HG02798 (cell line): ENCODE data around the gene NELFA.

Experiments used
- ATAC-seq: cut with Tn5 transposase; IDR thresholded peaks from one replicate; pipeline ENCODE4 v1.9.1; 2021; ENCODE audit warnings: mild to moderate bottlenecking; ENCODE audit not compliant: unreplicated experiment, poor library complexity

The NELFA gene

GRCh38 chr4:1971456-1972200, 37.1 kb downstream of the NELFA start:
- no peak for ATAC-seq

GRCh38 chr4:1970926-1971325, 37.8 kb downstream of the NELFA start:
- ATAC-seq = no peak

GRCh38 chr4:1969928-1970723, 38.6 kb downstream of the NELFA start:
- ATAC-seq = no peak

DNA sequence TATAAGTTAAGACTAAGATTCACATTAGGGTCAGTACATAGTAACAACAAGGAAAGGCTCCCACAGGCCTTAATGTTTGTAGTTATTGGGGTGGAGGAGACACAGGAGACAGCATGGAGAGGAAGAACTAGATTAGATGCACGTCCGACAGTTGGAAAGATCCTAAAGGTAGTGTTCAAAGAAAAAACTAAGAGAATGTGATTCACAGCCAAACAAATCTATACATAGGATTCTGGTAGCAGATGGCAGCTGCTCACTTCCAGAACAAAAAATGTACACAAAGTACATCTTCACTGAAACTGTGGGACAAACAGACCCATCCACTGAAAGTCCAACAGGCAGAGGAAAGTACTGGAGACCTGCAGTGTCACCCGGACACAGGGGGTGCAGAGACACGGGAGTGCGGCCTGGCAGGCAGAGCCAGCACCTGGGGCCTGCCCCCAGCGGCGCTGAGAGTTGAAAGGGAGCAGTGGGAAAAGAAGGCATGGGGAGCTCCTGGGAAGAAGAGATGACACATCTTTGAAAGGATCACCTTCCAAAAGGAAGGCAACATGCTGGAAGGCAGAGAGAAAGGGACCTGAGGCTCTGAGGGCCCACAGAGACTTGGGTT, 40.0 kb downstream of the NELFA start:
- no peak for ATAC-seq

- ATAC-seq = no peak
Measured at GRCh38 chr4:1967512-1968149, 41.1 kb downstream of the NELFA start.

DNA sequence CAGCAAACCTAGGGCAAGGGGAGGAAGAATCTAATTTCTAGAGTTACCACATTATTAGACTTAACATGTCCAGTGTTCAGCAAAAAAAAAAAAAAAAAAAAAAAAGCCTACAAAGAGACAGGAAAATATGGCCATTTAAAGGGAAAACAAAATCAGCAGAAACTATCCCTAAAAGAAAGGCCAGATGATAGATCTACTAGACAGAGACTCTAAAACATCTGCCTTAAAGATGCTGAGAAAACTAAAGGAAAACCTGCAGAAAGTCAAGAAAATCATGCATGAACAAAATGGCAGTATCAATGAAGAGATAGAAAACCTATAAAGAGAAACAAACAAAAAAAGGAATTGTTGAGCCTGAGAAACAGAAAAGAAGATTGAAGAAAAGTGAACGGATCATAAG, 43.8 kb downstream of the NELFA start:
- ATAC-seq = no peak

DNA sequence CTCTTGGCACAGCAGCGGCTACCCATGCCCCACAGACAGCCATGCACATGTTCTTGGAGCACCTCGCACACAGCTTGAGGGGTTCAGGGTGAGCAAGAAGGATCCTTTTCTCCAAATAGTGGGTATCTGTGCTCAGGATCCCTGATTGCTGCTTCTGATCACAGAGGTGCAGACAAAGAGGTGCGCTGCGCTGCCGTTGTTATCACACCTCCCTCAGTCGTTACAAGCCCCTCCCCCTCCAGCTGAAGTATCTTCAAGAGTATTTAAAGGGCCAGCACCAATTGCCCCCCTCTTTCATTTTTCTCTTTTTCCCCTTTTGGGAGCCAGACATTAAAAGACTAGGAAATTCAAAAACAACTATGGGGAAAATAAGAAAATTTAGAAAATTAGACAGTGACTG, 44.3 kb downstream of the NELFA start:
- ATAC-seq = no peak

DNA sequence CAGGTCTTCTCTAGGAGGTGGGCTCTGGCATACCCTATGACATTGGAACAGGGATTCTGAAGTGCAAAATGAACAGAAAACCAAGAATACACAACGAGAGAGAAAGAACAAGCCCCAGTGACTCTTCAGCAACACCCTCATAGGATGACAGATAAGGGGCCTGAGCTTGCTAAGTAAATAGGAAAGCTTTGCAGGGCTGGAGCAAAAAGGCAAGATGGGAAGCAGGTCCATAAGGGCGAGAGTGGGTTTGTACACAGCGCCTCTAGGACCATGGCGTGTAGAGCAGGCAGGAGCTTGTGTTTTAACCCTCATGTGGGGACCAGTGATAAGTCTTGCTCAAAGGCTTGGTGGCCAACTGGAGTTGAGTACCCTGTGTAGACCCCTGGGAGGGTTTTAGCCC, 45.8 kb downstream of the NELFA start:
- ATAC-seq = no peak

DNA sequence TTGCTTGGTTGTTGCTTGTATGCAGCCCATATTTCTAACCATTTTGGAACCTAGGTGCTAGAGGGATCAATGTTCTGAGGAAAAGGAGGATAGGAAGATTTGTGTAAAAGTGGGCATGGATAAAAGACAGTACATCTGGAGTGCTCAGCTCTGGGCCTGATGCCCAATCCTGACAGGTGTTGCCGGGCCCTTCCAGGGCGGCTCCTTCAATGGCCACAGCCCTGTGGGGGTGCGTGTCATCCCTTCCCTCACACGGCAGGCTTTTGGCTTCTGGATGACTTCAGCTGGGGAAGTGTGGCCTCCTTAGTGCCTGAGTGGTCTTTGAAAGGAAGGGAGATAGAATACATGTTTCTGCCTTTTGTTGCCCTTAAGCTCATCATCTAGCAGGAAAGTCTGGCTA, 47.2 kb downstream of the NELFA start:
- ATAC-seq = no peak

DNA sequence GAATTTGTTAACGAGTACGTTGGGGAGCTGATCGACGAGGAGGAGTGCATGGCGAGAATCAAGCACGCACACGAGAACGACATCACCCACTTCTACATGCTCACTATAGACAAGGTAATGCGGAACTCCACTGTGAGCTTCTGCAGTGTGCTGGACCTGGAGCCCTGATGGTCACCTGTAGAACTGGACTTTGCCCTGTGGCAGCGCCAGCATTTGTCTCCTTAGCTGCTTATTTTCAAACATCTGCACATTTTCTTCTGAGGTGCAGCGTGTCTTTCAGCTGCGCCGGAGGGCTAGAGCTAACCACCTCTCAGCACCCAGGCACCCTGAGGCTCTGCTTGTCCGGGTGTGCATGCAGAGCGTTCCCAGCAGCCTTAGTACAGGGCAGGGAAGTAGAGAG, 47.7 kb downstream of the NELFA start:
- ATAC-seq = no peak

- no peak for ATAC-seq
Measured at GRCh38 chr4:1960170-1960825, 48.5 kb downstream of the NELFA start.

GRCh38 chr4:1959104-1959384, 49.7 kb downstream of the NELFA start:
- no peak for ATAC-seq

- ATAC-seq = no peak
Measured at GRCh38 chr4:1958276-1959103, 50.3 kb downstream of the NELFA start.

DNA sequence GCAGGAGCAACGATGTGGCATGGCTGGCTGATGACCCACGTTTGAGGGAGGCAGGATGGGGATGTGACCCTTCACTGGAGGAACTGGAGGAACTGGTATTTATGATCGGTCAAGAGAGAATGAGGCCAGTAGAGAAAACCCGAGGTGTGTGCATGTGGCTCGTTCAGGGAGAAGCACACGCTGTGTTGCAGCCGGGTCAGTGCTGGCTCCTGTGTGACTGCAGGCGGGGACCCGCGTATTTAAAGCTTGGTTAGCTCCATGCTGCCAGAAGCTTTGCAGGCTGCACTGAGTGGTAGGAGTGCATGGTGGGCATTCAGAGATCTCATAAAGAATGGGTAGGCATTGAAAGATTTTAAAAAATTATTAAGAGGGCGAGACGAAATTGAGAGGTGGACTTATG, 52.1 kb downstream of the NELFA start:
- ATAC-seq = no peak

- ATAC-seq = no peak
Measured at GRCh38 chr4:1953335-1953734, 55.4 kb downstream of the NELFA start.

DNA sequence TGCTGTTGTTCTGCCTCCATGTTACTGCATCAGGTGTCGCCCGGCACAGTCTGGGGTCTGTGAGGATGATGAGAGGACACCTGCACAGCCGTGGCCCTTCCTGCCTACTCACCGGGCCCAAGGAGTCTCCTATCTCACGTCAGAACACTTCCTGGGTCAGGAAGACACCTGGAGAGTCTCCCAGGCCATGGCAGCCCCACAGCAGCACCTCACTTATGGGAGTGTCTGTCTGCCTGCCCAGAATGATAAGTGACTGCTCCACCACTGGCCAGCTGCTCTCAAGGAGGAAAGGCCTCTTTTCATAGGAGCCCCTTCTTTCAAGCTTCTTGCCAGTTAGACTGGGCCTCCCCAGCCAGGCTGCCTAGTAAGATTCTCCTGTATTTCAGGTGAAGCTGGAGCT, 56.1 kb downstream of the NELFA start:
- ATAC-seq = no peak

DNA sequence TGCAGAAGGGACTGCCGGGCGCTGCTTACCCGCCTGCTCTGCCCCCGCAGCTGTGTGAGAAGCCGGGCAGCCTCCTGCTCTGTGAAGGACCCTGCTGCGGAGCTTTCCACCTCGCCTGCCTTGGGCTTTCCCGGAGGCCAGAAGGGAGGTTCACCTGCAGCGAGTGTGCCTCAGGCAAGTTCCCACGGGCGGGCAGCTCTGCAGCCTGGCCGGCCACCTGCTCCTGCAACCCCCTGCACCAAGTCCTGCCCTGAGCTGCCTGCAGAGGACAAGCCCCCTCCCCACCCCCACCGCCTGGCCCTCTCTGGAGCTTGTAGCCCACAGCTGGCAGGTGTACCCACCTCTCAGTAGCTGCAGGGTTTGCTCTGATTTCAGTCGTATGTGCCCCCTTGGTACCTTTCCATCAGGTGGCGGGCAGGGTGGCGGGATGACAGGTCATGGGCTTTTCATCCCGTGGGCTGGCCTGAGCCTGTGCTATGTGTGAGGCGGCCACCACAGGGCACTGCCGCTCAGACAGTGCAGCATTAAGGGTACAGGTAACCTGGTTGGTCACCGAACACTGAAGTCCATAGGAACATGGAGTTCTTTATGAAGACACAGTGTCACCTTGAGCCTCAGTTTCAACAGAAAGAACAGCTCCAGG, 56.6 kb downstream of the NELFA start:
- ATAC-seq = no peak

DNA sequence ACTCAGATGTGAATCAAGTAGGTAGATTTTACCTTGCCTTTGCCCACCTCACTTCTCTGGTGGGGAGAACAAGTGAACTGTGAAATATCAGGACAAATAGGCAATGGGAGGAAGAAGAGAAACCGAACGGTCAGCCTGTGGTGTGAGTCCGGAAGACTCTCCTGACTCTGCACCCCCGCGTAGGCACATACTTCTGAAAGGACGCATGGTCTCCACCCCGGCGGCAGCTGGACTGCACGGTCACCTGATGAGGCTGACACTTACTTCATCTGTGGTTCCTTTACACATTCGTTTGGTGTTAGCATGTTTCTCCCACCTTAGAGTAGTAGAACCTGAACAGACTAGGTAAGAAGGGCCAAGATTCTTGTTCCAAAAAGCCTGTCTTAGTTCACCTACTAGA, 58.4 kb downstream of the NELFA start:
- ATAC-seq = no peak

- ATAC-seq = no peak
Measured at GRCh38 chr4:1948892-1949436, 59.8 kb downstream of the NELFA start.
